ENCODE data around the gene AMH. TPM values are rescaled to one million over a fixed set of nuclear protein-coding genes. Genes with fewer than 3 reads are reported as not detected.

Gene AMH
- total RNA-seq, 2 experiments from 2014 or later, result 3.3 to 3.5 TPM

- peaks cover 47% of the 10 kb centered on the region for H3K36me3 ChIP-seq (ENCODE audit: insufficient read depth, low read length)
- DNase-seq, result peak in 1 of 14 experiments; percentile 55
- intact Hi-C loops (cut with DNase I, micrococcal nuclease), result no loop called here
These were observed 25.2 kb upstream of the AMH start for GRCh38 chr19:2223959-2224358.

DNA sequence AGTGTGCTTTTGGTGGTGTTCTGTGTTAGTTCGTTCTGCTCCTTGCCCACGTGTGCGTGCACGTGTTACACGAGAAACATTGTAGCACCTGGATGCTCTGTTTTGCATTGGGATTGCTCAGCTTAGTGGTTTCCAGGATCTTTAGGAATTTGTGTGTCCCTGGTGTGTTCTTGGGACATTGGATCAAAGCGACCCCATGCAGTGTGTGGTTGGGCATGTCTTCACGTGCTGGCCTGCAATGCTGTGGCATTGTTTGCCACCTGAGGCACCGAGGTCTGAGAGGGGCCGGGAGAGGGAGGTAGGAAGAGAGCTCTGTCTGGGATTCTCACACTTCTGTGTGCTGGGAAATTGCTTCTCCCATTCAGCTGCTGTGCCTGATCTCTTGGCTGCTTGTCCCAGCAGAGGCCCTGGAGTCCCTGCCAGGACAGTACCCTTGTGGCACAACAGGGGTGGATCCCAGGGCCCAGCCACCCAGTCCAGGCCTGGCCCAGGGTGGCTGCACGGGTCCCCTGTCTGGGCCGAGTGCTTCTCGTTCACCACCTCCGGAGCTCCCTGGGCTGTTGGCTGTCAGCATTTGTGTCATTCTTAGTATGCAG, 24.3 kb upstream of the AMH start:
- Histone ChIP-seq H3K4me3 (ENCODE audit: low read length) (no peak overlapping the region), H3K27me3 (ENCODE audit: control insufficient read depth in 1 of 2, insufficient read depth in 2 of 2, low read length in 2 of 2) (no peaks in the 10 kb centered on the region), H3K4me1 (ENCODE audit: insufficient read depth, low read length) (no peaks in the 10 kb centered on the region), H3K27ac (ENCODE audit: low read depth in 1 of 2, low read length in 2 of 2) (no peak overlapping the region), H3K9me3 (ENCODE audit: control insufficient read depth in 1 of 2, insufficient read depth in 1 of 2, low read length in 2 of 2) (no peaks in the 10 kb centered on the region), H3K36me3 (ENCODE audit: insufficient read depth, low read length) (peaks cover 46% of the 10 kb centered on the region)
- TF ChIP-seq, protein P1, sequence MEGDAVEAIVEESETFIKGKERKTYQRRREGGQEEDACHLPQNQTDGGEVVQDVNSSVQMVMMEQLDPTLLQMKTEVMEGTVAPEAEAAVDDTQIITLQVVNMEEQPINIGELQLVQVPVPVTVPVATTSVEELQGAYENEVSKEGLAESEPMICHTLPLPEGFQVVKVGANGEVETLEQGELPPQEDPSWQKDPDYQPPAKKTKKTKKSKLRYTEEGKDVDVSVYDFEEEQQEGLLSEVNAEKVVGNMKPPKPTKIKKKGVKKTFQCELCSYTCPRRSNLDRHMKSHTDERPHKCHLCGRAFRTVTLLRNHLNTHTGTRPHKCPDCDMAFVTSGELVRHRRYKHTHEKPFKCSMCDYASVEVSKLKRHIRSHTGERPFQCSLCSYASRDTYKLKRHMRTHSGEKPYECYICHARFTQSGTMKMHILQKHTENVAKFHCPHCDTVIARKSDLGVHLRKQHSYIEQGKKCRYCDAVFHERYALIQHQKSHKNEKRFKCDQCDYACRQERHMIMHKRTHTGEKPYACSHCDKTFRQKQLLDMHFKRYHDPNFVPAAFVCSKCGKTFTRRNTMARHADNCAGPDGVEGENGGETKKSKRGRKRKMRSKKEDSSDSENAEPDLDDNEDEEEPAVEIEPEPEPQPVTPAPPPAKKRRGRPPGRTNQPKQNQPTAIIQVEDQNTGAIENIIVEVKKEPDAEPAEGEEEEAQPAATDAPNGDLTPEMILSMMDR (IDR thresholded peaks at IDR 0.05), result no peak
- CTCF ChIA-PET, result no interaction called here
- intact Hi-C loops (cut with DNase I, micrococcal nuclease), result no loop called here
- Mint-ChIP-seq H3K9me3 (no peaks in the 10 kb centered on the region), H3K4me3 (no peak overlapping the region), H3K36me3 (ENCODE audit: low read depth) (peaks cover 40% of the 10 kb centered on the region), H3K4me1 (ENCODE audit: low read depth) (no peaks in the 10 kb centered on the region), H3K27me3 (no peaks in the 10 kb centered on the region), H3K27ac (no peak overlapping the region)
- POLR2A ChIA-PET, result no interaction called here
- no peak for DNase-seq
- no peak for ATAC-seq (ENCODE audit: poor library complexity)

More at GRCh38 chr19:2223959-2224358, 25.2 kb upstream of the AMH start:
- H3K27me3 ChIP-seq (ENCODE audit: control insufficient read depth in 1 of 2, insufficient read depth in 2 of 2, low read length in 2 of 2), result no peaks in the 10 kb centered on the region
- TF ChIP-seq, protein P1 (IDR thresholded peaks at IDR 0.05), result no peak
- no peak overlapping the region for H3K4me3 Mint-ChIP-seq
- H3K4me1 ChIP-seq (ENCODE audit: insufficient read depth, low read length), result no peaks in the 10 kb centered on the region
- peaks cover 39% of the 10 kb centered on the region for H3K36me3 Mint-ChIP-seq (ENCODE audit: low read depth)
- ATAC-seq (ENCODE audit: poor library complexity), result peak; percentile 43
- no peaks in the 10 kb centered on the region for H3K9me3 ChIP-seq (ENCODE audit: control insufficient read depth in 1 of 2, insufficient read depth in 1 of 2, low read length in 2 of 2)
- CTCF ChIA-PET, result no interaction called here
- H3K4me3 ChIP-seq (ENCODE audit: low read length), result no peak overlapping the region
- POLR2A ChIA-PET, result no interaction called here
- no peaks in the 10 kb centered on the region for H3K4me1 Mint-ChIP-seq (ENCODE audit: low read depth)
- no peaks in the 10 kb centered on the region for H3K27me3 Mint-ChIP-seq
- no peak overlapping the region for H3K27ac Mint-ChIP-seq
- no peaks in the 10 kb centered on the region for H3K9me3 Mint-ChIP-seq
- H3K27ac ChIP-seq (ENCODE audit: low read depth in 1 of 2, low read length in 2 of 2), result no peak overlapping the region

DNA sequence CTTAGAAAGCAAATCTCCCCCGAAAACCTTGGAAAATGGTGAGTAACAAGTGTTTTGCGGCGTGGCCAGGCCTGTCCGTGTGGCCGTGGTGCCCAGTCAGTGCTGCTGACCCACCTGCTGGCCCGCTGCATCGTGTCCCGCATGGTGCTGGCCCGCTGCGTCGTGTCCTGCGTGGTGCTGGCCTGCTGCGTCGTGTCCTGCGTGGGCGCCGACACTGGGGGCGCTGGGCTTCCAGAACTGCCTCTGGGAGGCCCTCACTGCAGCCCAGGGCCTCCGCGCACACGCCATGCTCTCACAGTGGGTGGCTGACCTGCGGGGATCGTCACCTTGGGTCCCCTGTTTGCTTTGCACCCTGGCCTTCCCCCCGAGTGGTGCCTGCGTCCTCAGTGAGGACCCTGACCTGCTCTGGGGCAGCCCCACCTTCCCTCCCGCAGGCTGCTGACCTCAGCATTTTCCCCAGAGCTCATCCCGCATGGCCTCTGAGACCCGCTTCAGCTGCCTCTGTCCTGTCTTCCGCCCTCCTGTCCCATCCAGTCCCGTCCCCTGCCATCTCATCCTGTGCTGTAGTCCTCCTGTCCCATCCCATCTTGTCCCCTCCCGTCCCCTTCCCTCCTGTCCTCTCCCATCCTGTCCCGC, 23.6 kb upstream of the AMH start:
- H3K4me3 Mint-ChIP-seq, result no peak overlapping the region
- no peak for DNase-seq
- TF ChIP-seq, protein P1 (IDR thresholded peaks at IDR 0.05), result no peak
- intact Hi-C loops (cut with DNase I, micrococcal nuclease), result no loop called here
- POLR2A ChIA-PET, result no interaction called here
- H3K4me1 Mint-ChIP-seq (ENCODE audit: low read depth), result no peaks in the 10 kb centered on the region
- CTCF ChIA-PET, result no interaction called here
- H3K9me3 ChIP-seq (ENCODE audit: control insufficient read depth in 1 of 2, insufficient read depth in 1 of 2, low read length in 2 of 2), result no peaks in the 10 kb centered on the region
- H3K27ac Mint-ChIP-seq, result no peak overlapping the region
- no peak for ATAC-seq (ENCODE audit: poor library complexity)
- no peaks in the 10 kb centered on the region for H3K27me3 ChIP-seq (ENCODE audit: control insufficient read depth in 1 of 2, insufficient read depth in 2 of 2, low read length in 2 of 2)
- no peak overlapping the region for H3K27ac ChIP-seq (ENCODE audit: low read depth in 1 of 2, low read length in 2 of 2)
- H3K4me3 ChIP-seq (ENCODE audit: low read length), result no peak overlapping the region
- peaks cover 39% of the 10 kb centered on the region for H3K36me3 Mint-ChIP-seq (ENCODE audit: low read depth)
- H3K36me3 ChIP-seq (ENCODE audit: insufficient read depth, low read length), result peaks cover 45% of the 10 kb centered on the region
- no peaks in the 10 kb centered on the region for H3K4me1 ChIP-seq (ENCODE audit: insufficient read depth, low read length)
- no peaks in the 10 kb centered on the region for H3K9me3 Mint-ChIP-seq
- H3K27me3 Mint-ChIP-seq, result no peaks in the 10 kb centered on the region

Data from CD4-positive, alpha-beta T cell (primary cell).